Gastrocnemius medialis (tissue), 4 donors: ENCODE measurements around the gene DDX41.

Experiments
- CTCF ChIP-seq, 5 experiments: fragments of 450-650 bp in 3 of 5; fragments of 200-600 bp in 2 of 5; sonication (generic) in 2 of 5; IDR thresholded peaks in 4 of 5; conservative IDR thresholded peaks in 1 of 5; 1 replicate in 4 of 5; 2 replicates in 1 of 5; pipeline ENCODE4 v1.5.1; 2016 to 2019; ENCODE audit warnings: antibody characterized with exemption in 5 of 5, mild to moderate bottlenecking in 3 of 5, moderate library complexity in 3 of 5
- POLR2A ChIP-seq, 2 donors: fragments of 450-650 bp; IDR thresholded peaks; one replicate each; pipeline ENCODE4 v1.6.1; 2017; ENCODE audit warnings: antibody characterized with exemption in 2 of 2, mild to moderate bottlenecking in 2 of 2, moderate library complexity in 2 of 2

- no peak for TF ChIP-seq POLR2A (IDR thresholded peaks at IDR 0.05)
- TF ChIP-seq CTCF (IDR thresholded peaks at IDR 0.05 in 4 of 5, conservative IDR thresholded peaks at IDR 0.05 in 1 of 5) = no peak
Observed at GRCh38 chr5:177495243-177496060, 21.3 kb downstream of the DDX41 start.
